ENCODE measurements around the gene CCDC80.

DNA sequence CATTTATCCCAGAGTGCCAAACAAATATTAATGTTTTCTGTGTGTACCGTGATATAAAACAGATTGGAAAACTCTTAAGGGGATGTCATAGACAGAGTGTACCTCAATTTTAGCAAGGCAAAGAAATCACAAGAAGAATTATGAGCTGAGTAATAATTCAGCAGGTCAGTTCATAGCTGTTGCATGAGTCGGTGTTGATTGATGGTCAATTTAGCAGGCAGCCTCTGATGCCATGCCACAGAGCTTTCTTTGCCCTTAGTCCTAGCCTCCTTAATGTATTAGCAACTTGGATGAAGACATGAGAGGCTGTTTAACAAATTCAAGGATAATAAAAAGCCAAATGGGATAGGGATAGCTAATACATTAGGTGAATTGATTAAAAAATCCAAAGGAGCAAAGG lies 72.3 kb downstream of the CCDC80 start:
- TF ChIP-seq POLR2A (IDR thresholded peaks at IDR 0.05; ENCODE audit: low read depth, low read length) (no peak), CTCF (conservative IDR thresholded peaks at IDR 0.05; ENCODE audit: low read depth, low read length) (no peak), MAZ (IDR thresholded peaks at IDR 0.05; ENCODE audit: borderline replicate concordance, low read depth, low read length) (no peak), NFE2L2 (IDR thresholded peaks at IDR 0.05; ENCODE audit: low read depth, low read length) (no peak), BHLHE40 (IDR thresholded peaks at IDR 0.05; ENCODE audit: low read depth, low read length) (no peak), USF2 (IDR thresholded peaks at IDR 0.05; ENCODE audit: low read depth, low read length) (no peak), RAD21 (IDR thresholded peaks at IDR 0.05; ENCODE audit: low read length) (no peak), SMC3 (IDR thresholded peaks at IDR 0.05; ENCODE audit: low read depth, low read length) (no peak), MXI1 (IDR thresholded peaks at IDR 0.05; ENCODE audit: borderline replicate concordance, low read depth, low read length) (no peak), RFX5 (IDR thresholded peaks at IDR 0.05; ENCODE audit: low read depth, low read length) (no peak), RCOR1 (IDR thresholded peaks at IDR 0.05; ENCODE audit: insufficient replicate concordance, low read length) (no peak), MAFK (IDR thresholded peaks at IDR 0.05; ENCODE audit: low read depth, low read length) (no peak)

Measured in IMR-90 (cell line).